ENCODE measurements around the gene OR1L1.

The OR1L1 gene, protein sequence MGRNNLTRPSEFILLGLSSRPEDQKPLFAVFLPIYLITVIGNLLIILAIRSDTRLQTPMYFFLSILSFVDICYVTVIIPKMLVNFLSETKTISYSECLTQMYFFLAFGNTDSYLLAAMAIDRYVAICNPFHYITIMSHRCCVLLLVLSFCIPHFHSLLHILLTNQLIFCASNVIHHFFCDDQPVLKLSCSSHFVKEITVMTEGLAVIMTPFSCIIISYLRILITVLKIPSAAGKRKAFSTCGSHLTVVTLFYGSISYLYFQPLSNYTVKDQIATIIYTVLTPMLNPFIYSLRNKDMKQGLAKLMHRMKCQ

DNA sequence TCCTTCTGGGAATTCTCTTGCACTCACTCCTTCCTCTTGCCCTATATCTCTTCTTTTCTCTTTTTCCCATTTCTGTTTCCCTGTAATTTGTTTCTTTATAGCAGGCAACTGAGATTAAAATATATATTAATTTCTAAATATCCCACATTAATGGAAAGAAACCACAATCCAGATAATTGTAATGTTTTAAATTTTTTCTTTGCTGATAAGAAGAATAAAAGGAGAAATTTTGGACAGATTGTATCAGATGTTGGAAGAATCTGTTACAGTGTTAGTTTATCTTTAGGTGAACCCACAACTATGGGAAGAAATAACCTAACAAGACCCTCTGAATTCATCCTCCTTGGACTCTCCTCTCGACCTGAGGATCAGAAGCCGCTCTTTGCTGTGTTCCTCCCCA lies at the start of gene OR1L1:
OR1L1 (plus strand) TSS at position 301 of the 400 bp plus-strand sequence; CDS start at position 301, 0 bp downstream.
- DNase-seq, result no peak

DNA sequence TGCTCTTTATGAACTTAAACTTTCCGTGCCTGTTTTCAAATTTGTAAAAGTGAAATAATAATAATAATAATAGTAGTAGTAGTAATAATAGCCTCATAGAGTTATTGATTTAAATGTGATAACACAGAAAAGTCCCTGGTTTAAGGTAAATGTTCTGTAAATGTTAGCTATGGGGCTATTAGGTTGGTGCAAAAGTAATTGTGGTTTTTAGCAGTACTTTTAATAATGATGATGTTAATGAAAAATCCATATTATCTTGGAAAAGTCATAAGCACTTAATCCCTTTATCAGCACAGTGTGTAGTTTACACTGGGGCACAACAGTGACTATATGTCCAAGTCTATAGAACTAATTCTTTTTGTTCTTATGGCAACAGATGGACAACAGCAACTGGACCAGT lies 47.2 kb upstream of the OR1L1 start, which contains the start of gene OR1Q1:
OR1Q1 (plus strand) TSS at position 377 of the 400 bp plus-strand sequence; CDS start at position 377, 0 bp downstream.
- no peak for DNase-seq

DNA sequence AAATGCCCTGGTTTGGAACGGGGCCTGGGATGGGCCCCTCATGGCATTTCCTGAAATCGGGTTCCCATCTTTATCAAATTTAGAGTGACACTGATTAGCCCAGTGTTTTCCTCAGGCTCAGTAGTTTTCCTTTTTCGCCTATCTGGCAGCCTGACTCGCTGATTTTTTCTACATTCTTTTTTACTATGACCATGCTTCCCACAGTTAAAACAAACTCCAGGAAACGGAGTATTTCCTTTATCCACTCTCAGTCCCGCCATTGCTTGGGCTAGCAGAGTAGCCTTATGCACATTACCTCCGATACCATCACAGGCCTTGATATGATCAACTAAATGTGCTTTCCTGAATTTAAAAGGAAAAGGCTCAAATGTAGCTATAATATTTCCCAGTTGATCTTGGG lies 41.5 kb upstream of the OR1L1 start:
- DNase-seq, result no peak

DNA sequence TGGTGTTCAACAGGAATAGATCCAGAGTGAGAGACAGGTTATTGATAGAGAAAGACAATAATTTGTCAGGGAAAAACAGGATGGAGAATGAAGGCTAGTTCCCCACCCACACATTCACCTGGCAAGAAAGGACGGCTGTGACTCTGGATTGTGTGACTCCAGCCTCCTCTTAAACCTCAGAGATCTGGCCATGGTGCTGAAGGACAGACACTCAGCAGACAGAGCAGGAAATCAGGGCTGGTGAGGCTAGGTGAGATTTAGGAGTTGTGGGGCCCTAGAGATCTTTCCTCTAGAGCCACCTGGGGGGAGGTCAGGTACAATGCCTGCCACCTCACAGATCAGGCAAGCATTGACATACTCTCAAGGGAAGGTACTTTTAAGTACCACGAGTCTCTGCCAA lies 19.3 kb upstream of the OR1L1 start:
- DNase-seq, result no peak

DNA sequence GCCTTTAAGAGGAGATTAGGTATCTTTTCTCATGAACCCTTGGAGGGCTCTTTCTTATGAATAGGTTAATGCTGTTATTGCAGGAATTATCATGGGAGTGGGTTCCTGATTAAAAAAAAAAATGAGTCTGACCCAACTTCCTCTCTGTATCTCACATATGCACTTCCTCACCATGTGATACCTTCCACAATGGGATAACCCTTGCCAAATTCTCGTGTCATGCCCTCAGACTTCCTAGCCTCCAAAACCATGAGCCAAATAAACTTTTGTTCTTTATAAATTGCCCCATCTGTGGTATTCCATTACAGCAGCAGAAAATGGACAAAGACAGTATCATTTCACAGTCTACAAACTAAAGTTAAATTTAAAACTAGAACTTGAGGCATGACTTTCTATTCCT lies 5.1 kb upstream of the OR1L1 start:
- no peak for DNase-seq

DNA sequence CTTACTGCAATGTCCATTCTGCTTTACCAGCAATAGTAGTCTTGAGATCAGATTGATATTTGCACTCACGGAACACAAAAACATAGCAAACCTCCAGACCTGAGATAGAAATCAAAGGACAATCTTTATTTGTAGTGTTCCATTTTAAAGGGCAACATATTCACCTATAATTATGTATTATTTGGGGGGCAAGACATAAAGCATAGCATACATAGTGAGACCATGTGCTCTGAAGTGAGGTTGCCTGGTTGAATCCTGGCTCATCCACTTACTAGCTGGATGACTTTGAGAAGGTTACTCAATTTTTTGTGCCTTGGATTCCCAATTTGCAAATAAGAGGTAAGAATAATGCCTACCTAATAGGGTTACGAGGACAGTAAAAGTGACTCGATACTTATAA lies 4.0 kb upstream of the OR1L1 start, which contains the start of gene OR1B1:
OR1B1 (minus strand) TSS at position 101 of the 400 bp plus-strand sequence.
- DNase-seq, result no peak

DNA sequence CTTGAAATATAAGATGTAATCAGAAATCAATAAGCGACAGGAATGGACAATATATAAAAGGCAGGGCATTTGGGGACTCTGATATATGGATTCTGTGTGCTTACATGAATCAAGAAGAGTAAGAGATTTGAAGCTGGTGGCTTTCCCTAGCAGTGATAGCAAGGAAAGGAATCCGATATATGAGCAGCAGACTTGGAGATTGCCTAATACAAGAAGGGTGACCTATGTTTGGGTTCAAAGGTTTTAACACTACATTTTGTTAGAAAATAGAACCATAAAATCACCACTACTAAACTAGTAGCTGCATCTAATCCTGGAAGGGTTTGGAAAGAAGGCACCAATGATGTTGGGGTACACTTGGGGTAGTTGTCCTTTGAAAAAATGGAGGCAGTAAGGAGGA lies 11.0 kb downstream of the OR1L1 start:
- no peak for DNase-seq

DNA sequence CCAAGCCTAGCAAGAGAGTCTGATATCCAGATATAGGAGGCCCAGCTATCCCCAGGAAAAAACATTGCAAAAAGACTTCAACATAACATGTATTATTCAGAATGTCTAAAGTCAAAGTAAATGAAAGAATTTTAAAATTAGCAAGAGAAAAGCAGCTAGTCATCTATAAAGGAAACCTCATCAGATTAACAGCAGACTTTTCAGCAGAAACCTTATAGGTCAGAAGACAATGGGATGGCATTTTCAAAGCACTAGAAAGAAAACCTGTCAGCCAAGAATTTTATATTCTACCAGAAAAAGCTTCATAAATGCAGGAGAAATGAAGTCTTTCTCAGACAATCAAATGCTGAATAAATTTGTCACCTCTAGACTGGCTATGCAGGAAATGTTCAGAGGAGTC lies 23.3 kb downstream of the OR1L1 start:
- DNase-seq, result no peak

DNA sequence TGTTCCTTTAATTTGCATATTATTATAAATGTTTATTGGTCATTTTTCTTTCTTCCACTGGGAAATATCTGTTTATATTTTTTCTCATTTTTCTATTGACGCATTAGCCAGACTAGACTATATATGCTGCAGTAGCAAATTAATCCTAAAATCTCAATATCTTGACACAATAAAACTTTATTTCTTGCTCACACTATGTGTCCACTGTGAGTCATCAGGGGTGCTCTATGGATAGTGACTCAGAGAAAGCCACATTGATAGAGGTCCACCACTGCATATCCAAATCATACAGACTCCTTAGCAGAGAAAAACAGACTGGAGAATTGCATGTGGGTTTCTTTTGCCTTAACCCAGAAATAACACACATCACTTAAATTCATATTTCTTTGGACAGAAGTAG lies 34.2 kb downstream of the OR1L1 start:
- no peak for DNase-seq

All from activated CD8-positive, alpha-beta memory T cell treated with anti-CD3 and anti-CD28 coated beads, Interleukin-2, amount 50 U/mL, for 4 hours (primary cell).